Measurements from ENCODE around the gene HERC3. TPM values are rescaled to one million over a fixed set of nuclear protein-coding genes. Genes with fewer than 3 reads are reported as not detected.

HERC3 gene
- 7.9 and 9.2 TPM in 2 replicates for total RNA-seq (ENCODE audit: low replicate concordance)

GRCh38 chr4:88591787-88592599 lies at the start of gene HERC3:
TSS of gene HERC3 (plus strand) at chr4:88592480. CDS start at chr4:88605824, 13,344 bp downstream.

GRCh38 chr4:88697588-88698329 lies 105.5 kb downstream of the HERC3 start, which contains the start of gene NAP1L5:
TSS of gene NAP1L5 (minus strand) at chr4:88697829. CDS start at chr4:88697754, 75 bp downstream.

Other genes starting within 250 kb of the HERC3 start
- 3.2 and 5.0 TPM in 2 replicates for gene HERC6, start 213.6 kb upstream of the HERC3 start, total RNA-seq (ENCODE audit: low replicate concordance)
- 1.1 and 1.8 TPM in 2 replicates for gene HERC5, start 135.4 kb upstream of the HERC3 start, total RNA-seq (ENCODE audit: low replicate concordance)
- gene PYURF, start 68.7 kb upstream of the HERC3 start, total RNA-seq (ENCODE audit: low replicate concordance) = 45.0 and 77.2 TPM in 2 replicates
- 7.5 and 7.6 TPM in 2 replicates for gene NAP1L5, start 105.3 kb downstream of the HERC3 start, total RNA-seq (ENCODE audit: low replicate concordance)

Measured in smooth muscle cell of the coronary artery (primary cell).